Midbrain (tissue), 1 donor: ENCODE measurements around the gene SHCBP1L.
A peak's percentile ranks its signal among the peaks of the same experiment; 100 is the strongest.
"Not testable (repeated sequence)": the region's sequence is repeated elsewhere in the genome, so short reads cannot be mapped to it uniquely, and the experiment has no call there.

Source experiments
- DNase-seq: peaks from one replicate; lab custom pipeline; 2025; lab: John Stamatoyannopoulos, UW

Gene SHCBP1L

DNA sequence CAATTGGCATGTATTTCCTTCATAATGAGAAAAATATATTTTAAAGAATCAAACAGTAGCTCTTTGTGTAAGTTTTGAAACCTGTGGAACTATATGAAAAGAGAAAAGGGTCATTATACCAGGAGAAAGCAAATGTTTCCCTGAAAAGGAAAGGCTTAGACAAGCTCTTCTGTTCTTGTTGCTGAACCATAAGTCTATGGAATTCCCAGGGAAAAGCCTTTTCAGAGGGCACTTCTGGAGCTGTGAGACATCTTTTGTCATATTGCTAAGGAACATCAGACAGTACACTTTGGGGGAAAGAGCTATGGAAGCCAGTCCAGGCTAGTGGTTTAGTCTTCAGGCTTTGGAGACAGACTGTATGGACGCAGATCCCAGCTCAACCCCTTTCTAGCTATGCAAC, 12.1 kb upstream of the SHCBP1L start:
- DNase-seq: no peak

DNA sequence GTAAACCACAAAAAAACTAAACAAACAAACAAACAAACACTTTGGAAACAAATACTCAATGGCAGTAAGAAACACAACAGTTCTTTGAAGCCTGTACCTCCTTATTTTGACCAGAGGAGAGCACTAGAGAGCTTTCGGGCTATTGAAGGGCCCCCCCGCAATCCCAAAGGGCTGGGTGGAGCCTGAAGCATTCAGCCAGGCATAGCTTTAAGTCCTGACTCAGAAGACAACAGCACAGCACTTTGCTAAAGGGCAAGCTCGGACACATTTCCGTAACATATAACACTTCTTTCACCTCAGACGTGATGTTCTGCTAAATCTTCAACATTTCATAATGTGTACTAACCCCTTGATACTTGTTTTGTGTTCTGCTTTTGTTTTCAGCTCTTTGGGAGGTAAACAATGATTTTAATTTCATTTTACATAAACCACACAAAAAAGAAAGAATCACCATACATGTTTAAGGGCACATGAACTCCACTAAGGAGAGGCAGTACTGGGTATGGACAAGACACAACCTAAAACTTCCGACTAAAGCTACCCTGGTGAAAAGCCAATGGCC, 9.7 kb upstream of the SHCBP1L start:
- DNase-seq: peak; percentile 78

DNA sequence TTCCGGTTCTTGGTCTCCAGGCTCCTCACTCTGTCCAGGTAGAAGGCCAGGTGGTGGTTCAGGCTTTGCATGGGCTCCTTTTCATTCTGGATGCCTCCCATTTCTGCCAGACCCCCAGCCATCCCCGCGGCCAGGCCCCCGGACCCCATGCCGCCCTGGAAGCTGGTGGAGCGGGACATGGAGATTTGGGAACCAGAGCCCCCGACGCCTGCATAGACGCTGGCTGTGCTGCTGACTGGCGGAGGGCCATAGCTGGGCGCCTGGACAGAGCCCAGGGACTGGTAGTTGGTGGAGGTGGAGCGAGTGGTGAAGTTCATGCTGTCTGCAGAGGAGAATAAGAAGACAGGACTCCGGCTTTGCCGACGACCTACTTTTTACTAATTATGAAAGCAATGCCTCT, 7.1 kb upstream of the SHCBP1L start:
- no peak for DNase-seq

DNA sequence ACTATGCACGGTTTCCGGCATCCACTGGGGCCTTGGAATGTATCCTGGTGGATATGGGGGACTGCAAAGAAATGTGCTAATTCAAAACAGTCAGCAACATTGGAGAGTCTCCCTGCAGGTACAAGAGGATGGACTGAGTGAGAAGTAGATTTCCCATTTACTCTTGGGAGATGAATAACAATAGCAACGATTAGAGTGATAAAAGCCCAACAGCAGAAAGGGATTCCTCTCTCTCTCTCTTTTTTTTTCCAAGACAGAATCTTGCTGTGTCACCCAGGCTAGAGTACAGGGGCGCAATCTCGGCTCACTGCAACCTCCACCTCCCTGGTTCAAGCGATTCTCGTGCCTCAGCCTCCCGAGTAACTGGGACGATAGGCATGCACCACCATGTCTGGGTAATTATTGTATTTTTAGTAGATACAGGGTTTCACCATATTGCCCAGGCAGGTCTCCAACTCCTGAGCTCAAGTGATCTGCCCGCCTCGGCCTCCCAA, 5.0 kb upstream of the SHCBP1L start:
- DNase-seq: no peak

DNA sequence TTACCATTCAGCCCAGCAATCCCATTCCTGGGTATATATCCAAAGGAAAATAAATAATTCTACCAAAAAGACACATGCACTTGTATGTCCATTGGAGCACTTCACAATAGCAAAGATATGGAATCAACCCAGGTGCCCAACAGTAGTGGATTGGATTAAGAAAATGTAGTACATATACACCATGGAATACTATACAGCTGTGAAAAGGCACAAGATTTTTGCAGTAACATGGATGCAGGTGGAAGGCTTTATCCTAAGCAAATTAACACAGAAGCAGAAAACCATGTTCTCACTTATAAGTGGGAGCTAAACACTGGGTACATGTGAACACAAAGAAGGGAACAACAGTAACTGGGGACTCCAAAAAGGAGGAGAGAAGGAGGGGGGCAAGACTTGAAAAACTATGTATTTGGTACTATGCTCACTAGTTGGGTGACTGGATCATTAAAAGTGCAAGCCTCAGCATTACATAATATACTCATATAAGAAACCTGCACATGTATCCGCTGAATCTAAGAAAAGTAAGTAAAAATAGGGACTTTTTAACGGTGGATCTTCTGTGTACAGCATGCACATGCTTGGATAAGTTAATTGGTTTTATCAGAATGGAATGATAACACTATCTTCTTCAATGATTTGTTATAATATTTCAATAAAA, 3.9 kb upstream of the SHCBP1L start:
- no peak for DNase-seq

DNA sequence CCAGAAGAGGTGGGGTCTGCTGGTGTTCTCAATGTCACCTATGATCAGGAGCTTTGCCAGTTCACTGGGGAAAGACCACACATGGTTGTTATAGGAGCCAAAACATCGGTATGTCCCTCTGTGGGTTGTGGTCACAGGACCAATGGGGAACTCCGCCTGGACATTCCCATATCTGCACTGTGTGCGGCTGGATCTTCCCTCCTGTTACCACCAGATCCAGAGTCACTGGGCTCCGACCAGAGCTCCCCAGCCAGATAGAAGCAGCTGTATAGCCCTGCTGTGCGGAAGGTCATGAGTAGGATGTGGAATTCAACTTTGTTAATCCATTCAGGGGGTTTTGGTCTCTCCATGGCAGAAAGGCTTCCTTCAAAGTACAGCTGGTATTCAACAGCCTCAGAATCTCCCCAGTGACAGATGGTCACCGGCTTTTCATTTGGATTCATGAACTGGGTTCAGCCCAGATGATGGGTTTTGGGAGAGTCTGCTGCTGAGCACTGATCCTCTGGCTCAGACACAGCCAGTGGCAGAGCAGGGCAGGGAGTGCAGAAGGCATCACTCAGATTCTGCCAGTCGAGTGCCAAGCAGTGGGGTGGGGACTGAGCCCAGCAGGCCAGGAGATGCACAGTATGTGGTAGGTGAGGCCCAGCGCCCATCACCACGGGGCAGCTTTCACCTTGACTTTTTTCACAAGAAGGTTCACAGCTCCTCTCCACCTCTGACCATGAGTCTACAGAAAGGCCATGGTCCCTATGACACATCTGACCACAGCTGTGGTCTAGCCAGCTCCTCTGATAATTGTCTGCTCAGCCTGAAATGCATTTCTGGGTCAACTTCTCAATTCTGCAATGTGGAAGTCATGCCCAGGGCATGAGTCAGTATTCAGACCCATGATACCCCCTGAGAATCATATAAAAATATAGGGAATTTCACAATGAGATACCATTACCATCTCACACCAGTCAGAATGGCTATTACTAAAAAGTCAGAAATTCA, 2.9 kb upstream of the SHCBP1L start:
- no peak for DNase-seq

DNA sequence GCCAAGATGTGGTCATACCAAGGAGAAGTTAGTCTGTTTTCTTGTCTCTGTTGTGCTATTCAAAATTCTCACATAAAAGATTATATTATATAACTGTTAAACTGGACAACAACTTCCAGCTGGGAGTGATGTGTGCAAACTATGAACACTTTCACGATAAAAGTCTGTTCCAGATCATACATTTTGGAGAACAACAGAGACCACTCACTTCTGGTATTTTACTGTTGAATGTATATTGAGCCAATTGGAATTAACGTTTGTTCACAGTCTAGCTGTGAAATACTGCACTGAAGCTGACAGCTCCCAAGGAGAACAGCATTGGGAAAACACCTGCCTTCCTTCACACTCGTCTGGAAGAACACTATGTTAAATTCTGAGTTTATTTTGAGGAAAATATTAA, 860 bp upstream of the SHCBP1L start:
- no peak for DNase-seq

DNA sequence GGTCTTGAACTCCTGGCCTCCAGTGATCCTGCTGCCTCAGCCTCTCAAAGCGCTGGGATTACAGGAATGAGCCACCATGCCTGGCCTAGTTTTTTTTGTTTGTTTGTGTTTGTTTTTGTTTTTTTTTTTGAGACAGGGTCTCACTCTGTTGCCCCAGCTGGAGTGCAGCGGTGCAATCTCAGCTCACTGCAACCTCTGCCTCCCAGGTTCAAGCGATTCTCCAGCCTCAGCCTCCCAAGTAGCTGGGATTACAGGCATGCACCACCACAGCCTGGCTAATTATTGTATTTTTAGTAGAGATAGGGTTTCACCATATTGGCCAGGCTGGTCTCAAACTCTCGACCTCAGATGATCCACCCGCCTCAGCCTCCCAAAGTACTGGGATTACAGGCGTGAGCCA, 9.6 kb downstream of the SHCBP1L start:
- DNase-seq: not testable (repeated sequence)

DNA sequence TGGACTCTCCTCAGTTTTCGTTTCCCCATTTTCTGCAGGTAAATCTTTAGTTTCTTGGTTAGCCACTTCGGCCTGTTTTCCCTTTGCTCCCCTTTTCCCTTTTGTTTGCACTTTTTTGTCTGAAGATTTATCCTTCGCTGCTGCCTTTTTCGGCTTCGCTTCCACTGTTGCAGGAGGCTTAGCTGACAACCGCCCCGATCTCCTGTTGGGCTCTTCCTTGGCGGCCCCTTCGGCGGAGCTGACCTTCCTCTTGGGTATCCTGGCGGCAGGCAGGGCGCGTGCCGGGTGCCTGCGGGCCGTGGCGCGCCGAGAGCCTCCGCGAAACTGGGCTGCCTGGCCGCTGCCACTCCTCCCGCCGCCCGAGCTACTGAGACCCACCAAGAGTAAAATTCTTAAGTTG, 10.8 kb downstream of the SHCBP1L start:
- DNase-seq: not testable (repeated sequence)

DNA sequence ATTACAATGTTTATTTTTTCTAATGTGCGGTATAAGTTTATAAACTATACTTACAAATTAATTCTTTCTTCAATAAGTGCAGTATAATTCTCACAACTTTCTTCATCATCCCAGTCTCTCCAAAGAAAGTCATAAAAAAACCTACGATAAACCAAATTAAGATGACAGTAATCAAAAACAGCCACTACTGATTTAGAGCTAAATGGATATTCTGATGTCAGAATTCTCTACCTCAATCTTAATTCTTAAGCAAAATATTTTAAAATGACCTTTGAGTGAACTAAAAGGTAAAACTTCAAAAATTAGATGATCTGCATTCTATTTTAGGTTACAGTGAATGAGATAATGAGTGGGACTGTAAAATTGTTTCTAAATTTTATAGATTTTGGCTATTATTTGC, 13.6 kb downstream of the SHCBP1L start:
- no peak for DNase-seq

DNA sequence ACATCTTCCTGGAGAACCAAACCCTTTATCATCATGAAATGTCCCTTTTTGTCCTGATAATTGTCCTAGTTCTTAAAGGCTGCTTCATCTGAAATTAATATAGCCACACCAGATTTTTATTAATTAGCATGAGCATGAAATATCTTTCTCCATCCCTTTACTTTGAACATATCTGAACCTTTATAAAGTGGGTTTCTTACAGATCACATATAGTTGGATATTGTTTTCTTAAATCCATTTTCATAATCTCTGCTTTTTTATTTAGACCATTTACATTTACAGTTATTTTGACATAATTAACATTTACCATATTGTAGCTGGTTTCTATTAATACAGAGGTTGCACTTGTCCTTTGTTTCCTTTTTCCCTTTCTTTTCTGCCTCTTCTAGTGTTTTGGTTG, 17.2 kb downstream of the SHCBP1L start:
- no peak for DNase-seq

DNA sequence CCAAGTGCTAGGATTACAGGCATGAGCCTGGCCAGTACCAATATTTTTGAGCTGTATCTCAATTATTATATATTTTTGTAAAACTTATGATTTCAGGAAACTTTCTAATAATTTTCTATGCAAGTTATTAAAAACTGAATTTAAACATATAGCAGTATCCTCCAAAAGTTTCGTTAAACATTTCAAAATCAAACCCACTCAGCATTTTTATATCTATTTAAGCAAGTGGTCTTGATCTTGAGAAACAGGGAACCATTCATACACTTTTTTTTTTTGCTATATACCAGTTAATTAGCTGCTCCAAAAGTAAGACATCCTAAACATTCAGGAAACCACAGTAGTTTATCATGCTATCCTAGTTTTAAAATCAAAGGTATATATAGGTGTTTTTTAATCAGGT, 22.0 kb downstream of the SHCBP1L start:
- no peak for DNase-seq

DNA sequence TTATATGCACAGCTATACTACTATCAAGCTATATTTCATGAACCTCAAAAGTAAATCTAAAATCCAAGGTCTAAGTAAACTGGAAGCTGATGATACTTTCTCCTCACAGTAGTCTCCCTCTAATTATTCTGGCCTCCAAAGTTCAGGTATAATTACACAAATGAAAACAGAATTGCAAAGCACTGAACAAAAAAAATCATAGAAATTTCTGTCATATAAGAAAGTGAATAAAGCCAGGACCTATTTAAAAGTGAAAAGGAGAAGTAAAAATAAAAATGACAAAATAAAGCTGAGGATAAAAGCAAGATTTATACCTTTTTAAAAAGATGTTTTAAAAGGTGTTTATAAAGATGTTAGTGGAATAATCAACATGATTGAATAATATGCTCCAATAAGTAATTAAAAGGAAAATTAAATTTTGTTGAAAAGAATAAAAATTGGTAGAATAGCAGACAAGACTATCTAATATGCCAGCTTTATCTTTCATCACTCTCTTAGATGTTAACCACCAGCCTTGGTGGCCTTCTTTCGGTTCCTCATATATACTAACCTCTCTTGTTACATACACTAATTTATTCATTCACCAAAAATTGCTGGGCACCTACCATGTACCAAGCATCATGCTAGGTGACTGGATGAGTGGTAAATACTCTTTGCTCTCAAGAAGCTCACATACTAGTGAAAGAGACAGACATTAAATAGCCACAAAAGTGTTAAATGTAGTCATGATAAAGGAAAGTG, 25.1 kb downstream of the SHCBP1L start:
- DNase-seq: no peak

DNA sequence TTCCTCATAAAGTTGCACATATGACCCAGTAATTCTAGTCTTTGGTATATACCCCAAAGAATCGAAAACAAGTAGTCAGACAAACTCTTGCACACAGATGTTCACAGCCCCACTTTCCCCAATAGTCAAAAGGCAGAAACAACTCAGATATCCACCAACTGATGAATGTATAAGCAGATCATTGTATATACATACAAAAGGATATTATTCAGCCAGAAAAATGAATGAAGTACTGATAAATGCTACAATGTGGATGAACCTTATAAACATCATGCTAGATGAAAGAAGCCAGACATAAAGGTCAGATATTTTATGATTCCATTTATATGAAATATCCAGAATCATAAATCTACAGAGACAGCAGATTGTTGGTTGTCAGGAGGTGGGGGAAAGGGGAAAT, 27.3 kb downstream of the SHCBP1L start:
- no peak for DNase-seq

DNA sequence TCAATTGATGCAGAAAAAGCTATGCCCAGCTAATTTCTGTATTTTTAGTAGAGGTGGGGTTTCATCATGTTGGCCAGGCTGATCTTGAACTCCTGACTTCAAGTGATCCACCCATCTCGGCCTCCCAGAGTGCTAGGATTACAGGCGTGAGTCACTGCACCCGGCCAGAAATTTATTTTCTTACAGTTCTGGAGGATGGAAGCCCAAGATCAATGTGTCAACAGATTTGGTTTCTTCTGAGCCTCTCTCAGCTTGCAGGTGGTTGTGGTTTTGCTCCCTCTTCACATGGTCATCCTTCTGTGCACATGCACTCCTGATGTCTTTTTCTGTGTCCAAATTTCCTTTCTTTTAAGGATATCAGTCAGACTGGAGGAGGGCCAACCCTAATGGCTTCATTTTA, 35.6 kb downstream of the SHCBP1L start:
- DNase-seq: no peak

DNA sequence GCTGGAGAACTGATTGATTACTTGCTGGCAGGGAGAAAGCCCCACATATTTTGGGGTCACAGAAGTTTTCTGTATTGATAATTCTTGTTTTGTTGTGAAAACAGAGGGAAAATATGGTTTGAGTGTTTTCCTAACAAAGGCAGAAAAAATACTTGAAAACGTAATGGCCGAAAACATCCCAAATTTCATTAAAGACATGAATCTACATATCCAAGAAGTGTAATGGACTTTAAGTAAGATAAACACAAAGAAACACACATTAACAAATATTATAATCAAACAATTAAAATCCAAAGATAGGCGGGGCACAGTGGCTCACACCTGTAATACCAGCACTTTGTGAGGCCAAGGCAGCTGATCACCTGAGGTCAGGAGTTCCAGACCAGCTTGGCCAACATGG, 39.6 kb downstream of the SHCBP1L start:
- no peak for DNase-seq

DNA sequence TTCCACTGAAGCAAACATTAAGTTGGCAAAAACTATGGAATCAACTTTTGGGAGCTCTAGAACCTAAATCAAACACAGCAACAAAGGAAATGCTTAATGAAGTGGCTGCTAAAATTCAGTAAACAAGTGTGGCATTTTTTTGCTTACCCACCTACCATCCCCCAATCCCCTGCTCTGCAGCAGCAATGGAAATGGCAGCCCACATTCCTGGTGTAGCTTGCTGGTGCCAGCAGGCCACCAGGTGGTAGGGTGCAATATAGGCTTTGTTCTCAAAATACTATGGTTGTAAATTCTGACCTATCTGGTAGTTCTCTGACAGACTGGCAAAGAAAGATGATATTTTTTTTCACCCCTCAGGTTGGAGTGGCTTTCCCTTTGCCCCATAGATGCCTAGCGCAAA, 42.8 kb downstream of the SHCBP1L start:
- DNase-seq: no peak

DNA sequence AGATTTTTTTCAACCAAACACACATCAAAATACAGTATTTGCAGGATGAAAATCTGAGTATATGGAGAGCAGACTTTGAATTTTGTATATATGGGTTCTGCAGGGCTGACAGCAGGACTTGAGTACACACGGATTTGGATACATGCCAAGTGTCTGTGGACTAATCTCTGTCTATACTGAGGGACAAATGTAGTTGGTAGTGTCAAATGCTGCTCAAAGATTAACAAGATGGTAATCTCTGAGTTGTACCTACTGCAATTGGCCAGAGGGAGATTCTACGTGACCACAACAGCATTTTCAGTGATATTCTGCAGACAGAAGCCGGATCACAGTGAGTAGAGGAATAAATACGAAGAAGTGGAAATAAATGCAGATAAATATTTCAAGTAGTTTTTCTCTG, 43.4 kb downstream of the SHCBP1L start:
- DNase-seq: no peak

DNA sequence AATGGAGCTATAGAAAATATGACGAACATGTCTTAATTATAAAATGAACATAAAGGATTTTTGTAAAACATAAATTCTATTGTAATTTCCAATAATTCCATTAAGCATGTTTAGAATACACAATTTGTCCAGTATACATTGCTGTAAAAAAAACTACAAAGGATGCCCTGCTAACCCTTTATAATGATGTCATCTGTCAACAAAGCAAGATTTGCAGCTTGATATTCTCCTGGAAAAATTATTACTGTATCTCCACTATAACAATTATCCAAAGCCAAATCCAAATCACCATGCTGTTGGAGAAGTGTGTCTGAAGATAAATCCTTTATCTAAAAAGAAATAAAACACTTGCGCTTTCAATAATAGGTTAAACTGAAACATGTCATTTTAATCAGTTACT, 47.6 kb downstream of the SHCBP1L start:
- no peak for DNase-seq

DNA sequence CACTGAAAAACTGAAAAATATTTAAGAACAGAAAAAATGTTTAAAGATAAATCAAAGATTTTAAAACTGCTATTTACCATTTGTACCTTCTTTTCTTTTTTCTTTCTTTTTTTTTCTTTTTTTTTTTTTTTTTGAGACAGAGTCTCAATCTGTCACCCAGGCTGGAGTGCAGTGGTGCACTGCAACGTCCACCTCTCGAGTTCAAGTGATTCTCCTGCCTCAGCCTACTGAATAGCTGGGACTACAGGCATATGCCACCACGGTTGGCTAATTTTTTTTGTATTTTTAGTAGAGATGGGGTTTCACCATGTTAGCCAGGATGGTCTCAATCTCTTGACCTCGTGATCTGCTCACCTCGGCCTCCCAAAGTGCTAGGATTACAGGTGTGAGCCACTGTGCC, 51.0 kb downstream of the SHCBP1L start:
- DNase-seq: not testable (repeated sequence)

DNA sequence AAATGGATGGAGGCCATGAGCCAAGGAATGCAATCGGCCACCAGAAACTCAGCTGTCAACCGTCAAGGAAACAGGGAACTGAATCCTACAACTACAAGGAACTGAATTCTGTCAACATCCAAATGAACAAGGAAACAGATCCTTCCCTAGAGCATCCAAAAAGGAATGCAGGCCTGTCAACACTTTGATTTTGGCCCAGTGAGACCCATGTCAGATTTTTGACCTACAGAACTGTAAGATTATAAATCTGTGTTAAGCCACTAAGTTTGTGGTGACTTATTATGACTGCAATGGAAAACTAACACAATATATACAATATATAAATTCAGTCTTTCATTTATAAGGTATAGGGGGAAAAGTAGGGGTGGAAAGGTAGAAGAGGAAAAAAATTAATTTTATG, 55.3 kb downstream of the SHCBP1L start:
- no peak for DNase-seq

DNA sequence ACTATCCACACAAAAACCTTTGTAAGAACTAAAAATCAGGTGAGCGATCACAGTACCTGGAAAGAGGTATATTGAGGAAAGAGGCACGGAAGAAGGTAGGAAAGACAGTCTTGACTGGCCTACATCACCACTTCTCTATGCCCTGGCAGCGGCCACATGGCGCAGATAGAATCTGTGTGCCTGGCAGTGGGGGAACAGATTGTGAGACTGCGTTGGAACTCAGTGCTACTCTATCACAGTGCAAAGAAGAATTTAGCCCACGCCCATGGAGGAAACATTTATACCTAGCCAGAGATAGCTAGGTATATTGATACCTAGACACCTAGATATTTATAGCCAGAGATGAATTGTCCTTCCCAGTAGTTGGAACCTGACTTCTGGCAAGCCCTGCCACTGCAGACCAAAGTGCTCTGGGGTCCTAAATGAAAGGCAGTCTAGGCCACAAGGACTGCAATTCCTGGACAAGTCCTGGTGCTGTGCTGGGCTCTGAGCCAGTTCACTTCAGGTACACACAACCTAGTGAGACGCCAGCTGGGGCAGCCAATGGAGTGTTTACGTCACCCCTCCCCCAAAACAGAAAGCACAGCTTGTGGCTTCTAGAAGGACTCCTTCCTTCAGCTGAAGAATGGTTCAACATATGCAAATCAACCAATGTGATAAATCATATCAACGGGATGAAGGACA, 61.9 kb downstream of the SHCBP1L start:
- no peak for DNase-seq
